ENCODE results near the gene MGMT. TPM values are rescaled to one million over a fixed set of nuclear protein-coding genes. Genes with fewer than 3 reads are reported as not detected.

MGMT gene
- polyA plus RNA-seq, 1 of the 3 experiments (the other 2 are of a cell fraction), result 10.8 TPM

DNA sequence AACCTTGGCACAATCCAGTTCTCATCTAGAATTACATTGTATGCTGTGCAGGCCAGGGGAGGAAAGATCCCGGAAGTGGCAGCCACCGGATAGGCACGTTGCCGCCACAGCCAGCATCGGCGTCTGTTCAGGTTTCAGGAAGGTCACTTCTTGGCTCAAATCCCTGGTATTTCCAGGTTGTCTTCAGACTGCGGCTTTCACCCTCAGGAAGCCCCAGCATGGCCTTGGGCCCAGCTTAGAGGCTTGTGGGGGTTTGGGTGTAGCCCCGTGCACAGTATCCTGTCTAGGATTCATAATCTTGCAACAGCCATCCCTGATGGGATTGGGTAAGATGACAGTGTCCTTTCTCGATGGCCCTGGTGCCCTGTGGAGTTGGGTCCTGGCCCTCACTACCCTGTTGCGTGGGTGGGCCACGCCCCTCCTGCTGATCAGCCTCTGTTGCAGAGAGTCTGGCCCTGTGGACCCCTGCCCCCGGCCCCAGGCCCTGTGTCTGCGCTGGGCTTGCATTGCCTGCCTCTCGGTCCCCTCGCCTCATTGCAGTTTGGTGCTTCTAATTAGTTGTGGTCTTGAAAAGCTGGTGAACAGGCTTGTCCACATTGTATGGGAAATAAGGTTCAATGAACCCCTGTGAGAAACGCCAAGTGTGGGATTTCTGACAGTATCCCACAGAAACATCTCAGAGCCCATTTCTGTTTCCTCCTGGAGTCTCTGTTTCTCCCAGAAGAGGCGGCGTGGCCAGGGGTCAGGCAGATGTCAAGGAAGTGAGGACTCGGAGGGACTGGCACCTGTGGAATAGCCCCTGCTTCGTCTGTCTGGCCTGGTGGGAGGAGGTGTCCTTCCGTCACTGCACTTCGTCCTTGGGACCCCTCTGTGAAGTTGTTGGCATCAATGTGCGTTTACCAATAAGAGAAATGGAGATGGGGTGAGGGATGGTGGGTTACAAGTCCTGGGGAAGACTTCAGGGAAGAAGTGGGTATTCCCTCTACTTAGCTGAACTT is 77.5 kb downstream of the MGMT start:
- WGBS (ENCODE audit: low lambda C conversion rate), result 67% methylated on average over 14 of the region's 23 CpGs
- Histone ChIP-seq H3K9ac (no peak overlapping the region), H3K36me3 (replicated peaks in 1 of 2; ENCODE audit: control insufficient read depth in 1 of 2, insufficient read depth in 2 of 2, low read length in 1 of 2) (no peaks in the 10 kb centered on the region), H3K9me3 (no peaks in the 10 kb centered on the region), H3K4me1 (ENCODE audit: control insufficient read depth in 1 of 2, insufficient read depth in 2 of 2, low read depth in 1 of 2, low read length in 1 of 2) (peaks cover 0 to 7% of the 10 kb centered on the region in 2 experiments; a peak in 1 of 4 replicates), H3K79me2 (ENCODE audit: insufficient read depth) (no peaks in the 10 kb centered on the region), H3K27me3 (ENCODE audit: insufficient read depth) (no peaks in the 10 kb centered on the region), H3K4me2 (no peak overlapping the region), H2AFZ (ENCODE audit: low read depth) (no peak overlapping the region), H3K9me2 (no peaks in the 10 kb centered on the region), H3F3A (replicated peaks; ENCODE audit: insufficient read depth) (no peaks in the 10 kb centered on the region), H3K4me3 (ENCODE audit: low read depth in 2 of 2, low read length in 1 of 2) (no peak overlapping the region), H3K27ac (ENCODE audit: low read depth in 2 of 2, low read length in 1 of 2) (no peak overlapping the region), H4K20me1 (ENCODE audit: insufficient read depth) (no peaks in the 10 kb centered on the region)
- TF ChIP-seq GABPA (IDR thresholded peaks at IDR 0.05; ENCODE audit: low read depth) (no peak), RFX5 (IDR thresholded peaks at IDR 0.05; ENCODE audit: low read length) (no peak), TEAD4 (IDR thresholded peaks at IDR 0.05; ENCODE audit: borderline replicate concordance, insufficient read depth) (no peak), SMC3 (IDR thresholded peaks at IDR 0.05; ENCODE audit: low read depth, low read length) (no peak), JUND (IDR thresholded peaks at IDR 0.05) (no peak), NRF1 (IDR thresholded peaks at IDR 0.05; ENCODE audit: low read depth, low read length) (no peak), FOXM1 (IDR thresholded peaks at IDR 0.05; ENCODE audit: low read depth) (no peak), FOXJ3 (CRISPR knock-in tag; IDR thresholded peaks at IDR 0.05) (no peak), TCF12 (IDR thresholded peaks at IDR 0.05) (no peak), RCOR1 (IDR thresholded peaks at IDR 0.05; ENCODE audit: low read length) (no peak), NFIC (IDR thresholded peaks at IDR 0.05; ENCODE audit: borderline replicate concordance) (no peak), RAD21 (IDR thresholded peaks at IDR 0.05; ENCODE audit: low read length) (no peak), MEF2A (IDR thresholded peaks at IDR 0.05; ENCODE audit: borderline replicate concordance, low read depth) (no peak)
- TF ChIP-seq, protein P1, sequence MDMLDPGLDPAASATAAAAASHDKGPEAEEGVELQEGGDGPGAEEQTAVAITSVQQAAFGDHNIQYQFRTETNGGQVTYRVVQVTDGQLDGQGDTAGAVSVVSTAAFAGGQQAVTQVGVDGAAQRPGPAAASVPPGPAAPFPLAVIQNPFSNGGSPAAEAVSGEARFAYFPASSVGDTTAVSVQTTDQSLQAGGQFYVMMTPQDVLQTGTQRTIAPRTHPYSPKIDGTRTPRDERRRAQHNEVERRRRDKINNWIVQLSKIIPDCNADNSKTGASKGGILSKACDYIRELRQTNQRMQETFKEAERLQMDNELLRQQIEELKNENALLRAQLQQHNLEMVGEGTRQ (IDR thresholded peaks at IDR 0.05; ENCODE audit: borderline replicate concordance, low read depth, low read length), result no peak
- TF ChIP-seq, protein P2, sequence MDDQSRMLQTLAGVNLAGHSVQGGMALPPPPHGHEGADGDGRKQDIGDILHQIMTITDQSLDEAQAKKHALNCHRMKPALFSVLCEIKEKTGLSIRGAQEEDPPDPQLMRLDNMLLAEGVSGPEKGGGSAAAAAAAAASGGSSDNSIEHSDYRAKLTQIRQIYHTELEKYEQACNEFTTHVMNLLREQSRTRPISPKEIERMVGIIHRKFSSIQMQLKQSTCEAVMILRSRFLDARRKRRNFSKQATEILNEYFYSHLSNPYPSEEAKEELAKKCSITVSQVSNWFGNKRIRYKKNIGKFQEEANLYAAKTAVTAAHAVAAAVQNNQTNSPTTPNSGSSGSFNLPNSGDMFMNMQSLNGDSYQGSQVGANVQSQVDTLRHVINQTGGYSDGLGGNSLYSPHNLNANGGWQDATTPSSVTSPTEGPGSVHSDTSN (IDR thresholded peaks at IDR 0.05), result no peak
- ChIA-PET POLR2A (no interaction called here), CTCF (no interaction called here)
- DNase-seq, result no peak

DNA sequence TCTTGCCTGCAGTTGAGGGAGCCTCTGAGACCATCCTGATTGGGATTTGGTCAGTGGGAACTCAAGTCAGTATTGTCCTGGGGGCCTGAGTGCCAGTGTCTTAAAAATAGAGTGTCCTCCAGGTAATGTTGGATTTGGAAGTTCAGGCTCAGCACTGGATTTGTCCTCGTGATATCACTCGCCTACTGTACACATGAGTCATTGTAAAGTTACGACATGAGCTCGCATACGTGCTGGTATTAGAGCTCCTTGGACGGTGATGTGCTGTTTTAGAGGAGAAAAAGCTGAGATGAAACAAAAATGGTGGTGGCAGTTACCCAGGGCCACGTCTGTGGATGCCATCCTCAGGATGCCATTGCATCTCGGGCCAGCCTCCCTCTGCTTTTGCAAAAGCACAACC is 78.2 kb downstream of the MGMT start:
- Histone ChIP-seq H3K4me1 (ENCODE audit: control insufficient read depth in 1 of 2, insufficient read depth in 2 of 2, low read depth in 1 of 2, low read length in 1 of 2) (peaks cover 0 to 6% of the 10 kb centered on the region in 2 experiments; a peak in 1 of 4 replicates), H2AFZ (ENCODE audit: low read depth) (no peak overlapping the region), H4K20me1 (ENCODE audit: insufficient read depth) (no peaks in the 10 kb centered on the region), H3K9me3 (no peaks in the 10 kb centered on the region), H3F3A (replicated peaks; ENCODE audit: insufficient read depth) (no peaks in the 10 kb centered on the region), H3K79me2 (ENCODE audit: insufficient read depth) (no peaks in the 10 kb centered on the region), H3K9ac (no peak overlapping the region), H3K4me2 (no peak overlapping the region), H3K27me3 (ENCODE audit: insufficient read depth) (no peaks in the 10 kb centered on the region), H3K36me3 (replicated peaks in 1 of 2; ENCODE audit: control insufficient read depth in 1 of 2, insufficient read depth in 2 of 2, low read length in 1 of 2) (no peaks in the 10 kb centered on the region), H3K27ac (ENCODE audit: low read depth in 2 of 2, low read length in 1 of 2) (no peak overlapping the region), H3K4me3 (ENCODE audit: low read depth in 2 of 2, low read length in 1 of 2) (no peak overlapping the region), H3K9me2 (no peaks in the 10 kb centered on the region)
- DNase-seq, result no peak
- ChIA-PET CTCF (no interaction called here), POLR2A (interaction anchor here (0.7 kb wide), 1 partner anchor 23 kb away, joined by 3 read pairs; no protein-coding TSS in a partner anchor)
- 45% methylated on average over 8 of the region's 8 CpGs for WGBS (ENCODE audit: low lambda C conversion rate)
- TF ChIP-seq YY1 (IDR thresholded peaks at IDR 0.05; ENCODE audit: low read depth) (no peak), NRF1 (IDR thresholded peaks at IDR 0.05; ENCODE audit: low read depth, low read length) (no peak), ELF1 (IDR thresholded peaks at IDR 0.05) (no peak), EP300 (IDR thresholded peaks at IDR 0.05; ENCODE audit: borderline replicate concordance in 1 of 2, low read depth in 1 of 2, low read length in 1 of 2) (no peak), GABPA (IDR thresholded peaks at IDR 0.05; ENCODE audit: low read depth) (no peak), TCF12 (IDR thresholded peaks at IDR 0.05) (no peak), POLR2AphosphoS5 (IDR thresholded peaks at IDR 0.05; ENCODE audit: low read depth, low read length) (no peak)
- TF ChIP-seq, protein P3, sequence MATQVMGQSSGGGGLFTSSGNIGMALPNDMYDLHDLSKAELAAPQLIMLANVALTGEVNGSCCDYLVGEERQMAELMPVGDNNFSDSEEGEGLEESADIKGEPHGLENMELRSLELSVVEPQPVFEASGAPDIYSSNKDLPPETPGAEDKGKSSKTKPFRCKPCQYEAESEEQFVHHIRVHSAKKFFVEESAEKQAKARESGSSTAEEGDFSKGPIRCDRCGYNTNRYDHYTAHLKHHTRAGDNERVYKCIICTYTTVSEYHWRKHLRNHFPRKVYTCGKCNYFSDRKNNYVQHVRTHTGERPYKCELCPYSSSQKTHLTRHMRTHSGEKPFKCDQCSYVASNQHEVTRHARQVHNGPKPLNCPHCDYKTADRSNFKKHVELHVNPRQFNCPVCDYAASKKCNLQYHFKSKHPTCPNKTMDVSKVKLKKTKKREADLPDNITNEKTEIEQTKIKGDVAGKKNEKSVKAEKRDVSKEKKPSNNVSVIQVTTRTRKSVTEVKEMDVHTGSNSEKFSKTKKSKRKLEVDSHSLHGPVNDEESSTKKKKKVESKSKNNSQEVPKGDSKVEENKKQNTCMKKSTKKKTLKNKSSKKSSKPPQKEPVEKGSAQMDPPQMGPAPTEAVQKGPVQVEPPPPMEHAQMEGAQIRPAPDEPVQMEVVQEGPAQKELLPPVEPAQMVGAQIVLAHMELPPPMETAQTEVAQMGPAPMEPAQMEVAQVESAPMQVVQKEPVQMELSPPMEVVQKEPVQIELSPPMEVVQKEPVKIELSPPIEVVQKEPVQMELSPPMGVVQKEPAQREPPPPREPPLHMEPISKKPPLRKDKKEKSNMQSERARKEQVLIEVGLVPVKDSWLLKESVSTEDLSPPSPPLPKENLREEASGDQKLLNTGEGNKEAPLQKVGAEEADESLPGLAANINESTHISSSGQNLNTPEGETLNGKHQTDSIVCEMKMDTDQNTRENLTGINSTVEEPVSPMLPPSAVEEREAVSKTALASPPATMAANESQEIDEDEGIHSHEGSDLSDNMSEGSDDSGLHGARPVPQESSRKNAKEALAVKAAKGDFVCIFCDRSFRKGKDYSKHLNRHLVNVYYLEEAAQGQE (IDR thresholded peaks at IDR 0.05; ENCODE audit: low read depth, low read length), result no peak
- TF ChIP-seq, protein P4, sequence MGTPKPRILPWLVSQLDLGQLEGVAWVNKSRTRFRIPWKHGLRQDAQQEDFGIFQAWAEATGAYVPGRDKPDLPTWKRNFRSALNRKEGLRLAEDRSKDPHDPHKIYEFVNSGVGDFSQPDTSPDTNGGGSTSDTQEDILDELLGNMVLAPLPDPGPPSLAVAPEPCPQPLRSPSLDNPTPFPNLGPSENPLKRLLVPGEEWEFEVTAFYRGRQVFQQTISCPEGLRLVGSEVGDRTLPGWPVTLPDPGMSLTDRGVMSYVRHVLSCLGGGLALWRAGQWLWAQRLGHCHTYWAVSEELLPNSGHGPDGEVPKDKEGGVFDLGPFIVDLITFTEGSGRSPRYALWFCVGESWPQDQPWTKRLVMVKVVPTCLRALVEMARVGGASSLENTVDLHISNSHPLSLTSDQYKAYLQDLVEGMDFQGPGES (IDR thresholded peaks at IDR 0.05; ENCODE audit: low read depth, low read length), result no peak

Measured in SK-N-SH (cell line).